ENCODE results near the gene RMRP.

RMRP gene

GRCh38 chr9:35703906-35704672 is 46.3 kb upstream of the RMRP start:
- no peak overlapping the region for H3K4me3 ChIP-seq (ENCODE audit: severe bottlenecking)
- no peak overlapping the region for H3K27ac ChIP-seq (ENCODE audit: poor library complexity, severe bottlenecking)
- no peak for ATAC-seq (ENCODE audit: low read depth)
- no peaks in the 10 kb centered on the region for H3K9me3 ChIP-seq (ENCODE audit: severe bottlenecking)
- no peak for DNase-seq (ENCODE audit: low spot score)
- TF ChIP-seq CTCF (IDR thresholded peaks at IDR 0.05; ENCODE audit: poor library complexity, severe bottlenecking), result no peak
- peaks cover 100% of the 10 kb centered on the region for H3K36me3 ChIP-seq (ENCODE audit: low read depth)
- H3K4me1 ChIP-seq (ENCODE audit: insufficient read depth, poor library complexity, severe bottlenecking), result no peaks in the 10 kb centered on the region
- H3K27me3 ChIP-seq (ENCODE audit: insufficient read depth, poor library complexity, severe bottlenecking), result no peaks in the 10 kb centered on the region

- H3K9me3 ChIP-seq (ENCODE audit: severe bottlenecking), result no peaks in the 10 kb centered on the region
- DNase-seq (ENCODE audit: low spot score) (no peak), ATAC-seq (ENCODE audit: low read depth) (no peak)
- no peak overlapping the region for H3K27ac ChIP-seq (ENCODE audit: poor library complexity, severe bottlenecking)
- H3K4me3 ChIP-seq (ENCODE audit: severe bottlenecking), result no peak overlapping the region
- peaks cover 100% of the 10 kb centered on the region for H3K36me3 ChIP-seq (ENCODE audit: low read depth)
- TF ChIP-seq CTCF (IDR thresholded peaks at IDR 0.05; ENCODE audit: poor library complexity, severe bottlenecking), result no peak
- H3K4me1 ChIP-seq (ENCODE audit: insufficient read depth, poor library complexity, severe bottlenecking), result no peaks in the 10 kb centered on the region
- no peaks in the 10 kb centered on the region for H3K27me3 ChIP-seq (ENCODE audit: insufficient read depth, poor library complexity, severe bottlenecking)
These were observed 44.9 kb upstream of the RMRP start for GRCh38 chr9:35702696-35703095.

- Histone ChIP-seq H3K27me3 (ENCODE audit: insufficient read depth, poor library complexity, severe bottlenecking) (no peaks in the 10 kb centered on the region), H3K4me1 (ENCODE audit: insufficient read depth, poor library complexity, severe bottlenecking) (no peaks in the 10 kb centered on the region), H3K27ac (ENCODE audit: poor library complexity, severe bottlenecking) (no peak overlapping the region), H3K36me3 (ENCODE audit: low read depth) (peaks cover 99% of the 10 kb centered on the region), H3K9me3 (ENCODE audit: severe bottlenecking) (no peaks in the 10 kb centered on the region), H3K4me3 (ENCODE audit: severe bottlenecking) (no peak overlapping the region)
- ATAC-seq (ENCODE audit: low read depth) (no peak), DNase-seq (ENCODE audit: low spot score) (no peak)
- TF ChIP-seq CTCF (IDR thresholded peaks at IDR 0.05; ENCODE audit: poor library complexity, severe bottlenecking), result no peak
These were observed 43.1 kb upstream of the RMRP start for GRCh38 chr9:35700942-35701341.

DNA sequence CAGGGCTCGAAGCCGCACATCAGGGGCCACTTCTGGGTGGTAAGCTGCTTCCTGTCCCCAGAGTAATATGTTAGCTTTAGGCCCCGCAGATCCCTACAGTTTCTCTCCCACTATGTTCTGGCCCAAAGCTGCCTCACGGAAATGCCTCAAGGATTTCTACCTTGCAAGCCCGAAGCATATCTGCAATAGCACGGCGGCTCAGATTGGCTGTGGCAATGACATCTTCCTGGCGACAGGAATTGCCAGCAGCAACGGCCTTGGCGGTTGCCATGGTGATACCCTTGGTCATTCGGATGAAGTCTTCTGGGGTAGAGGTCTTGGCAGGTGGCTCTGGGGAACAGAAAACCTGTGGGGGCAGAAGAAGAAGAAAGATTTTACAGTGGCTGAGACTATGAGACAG is 42.2 kb upstream of the RMRP start:
- Histone ChIP-seq H3K27ac (ENCODE audit: poor library complexity, severe bottlenecking) (no peak overlapping the region), H3K4me1 (ENCODE audit: insufficient read depth, poor library complexity, severe bottlenecking) (no peaks in the 10 kb centered on the region), H3K27me3 (ENCODE audit: insufficient read depth, poor library complexity, severe bottlenecking) (no peaks in the 10 kb centered on the region), H3K4me3 (ENCODE audit: severe bottlenecking) (no peak overlapping the region), H3K36me3 (ENCODE audit: low read depth) (peaks cover 94% of the 10 kb centered on the region), H3K9me3 (ENCODE audit: severe bottlenecking) (no peaks in the 10 kb centered on the region)
- no peak for ATAC-seq (ENCODE audit: low read depth)
- TF ChIP-seq CTCF (IDR thresholded peaks at IDR 0.05; ENCODE audit: poor library complexity, severe bottlenecking), result no peak
- no peak for DNase-seq (ENCODE audit: low spot score)

DNA sequence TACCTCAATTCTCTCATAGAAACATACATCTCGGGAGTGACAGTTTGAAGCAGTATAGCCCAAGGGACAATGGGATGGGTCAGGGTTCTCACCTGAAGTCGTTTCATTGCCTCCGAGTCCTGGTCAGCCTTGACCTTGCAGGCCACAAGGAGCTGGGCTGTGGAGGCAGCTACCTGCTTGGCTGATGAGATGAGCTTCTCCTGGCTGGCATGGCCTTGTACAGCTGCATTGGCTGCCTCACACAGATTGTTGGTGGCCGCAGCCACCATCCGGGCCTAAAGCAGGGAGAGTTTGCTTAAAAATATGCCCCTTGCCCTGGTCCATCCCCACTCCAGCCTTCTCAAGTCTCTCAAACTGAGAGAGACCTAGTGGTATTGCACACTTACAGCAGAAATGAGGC is 40.4 kb upstream of the RMRP start:
- no peak for ATAC-seq (ENCODE audit: low read depth)
- H3K4me3 ChIP-seq (ENCODE audit: severe bottlenecking), result no peak overlapping the region
- no peak for TF ChIP-seq CTCF (IDR thresholded peaks at IDR 0.05; ENCODE audit: poor library complexity, severe bottlenecking)
- H3K27me3 ChIP-seq (ENCODE audit: insufficient read depth, poor library complexity, severe bottlenecking), result no peaks in the 10 kb centered on the region
- no peaks in the 10 kb centered on the region for H3K4me1 ChIP-seq (ENCODE audit: insufficient read depth, poor library complexity, severe bottlenecking)
- H3K36me3 ChIP-seq (ENCODE audit: low read depth), result peaks cover 76% of the 10 kb centered on the region
- no peak overlapping the region for H3K27ac ChIP-seq (ENCODE audit: poor library complexity, severe bottlenecking)
- DNase-seq (ENCODE audit: low spot score), result no peak
- no peaks in the 10 kb centered on the region for H3K9me3 ChIP-seq (ENCODE audit: severe bottlenecking)

Measured in RWPE2 (cell line).